A549 treated with RU486 at 1 μM for 4 hours (cell line): ENCODE measurements around the gene AGTRAP. TPM values are rescaled to one million over a fixed set of nuclear protein-coding genes. Genes with fewer than 3 reads are reported as not detected.

Experiments
- total RNA-seq: library from RNA; stranded (reverse); fragments of 200-300 nt; extraction: Qiagen RNA extraction; gene quantifications from 5 replicates; pipeline ENCODE4 v1.2.3, GENCODE V29; 2022; ENCODE audit warnings: low read depth

The AGTRAP gene
- 68.0 to 104 TPM (median 93.4 TPM) in 5 replicates for total RNA-seq

DNA sequence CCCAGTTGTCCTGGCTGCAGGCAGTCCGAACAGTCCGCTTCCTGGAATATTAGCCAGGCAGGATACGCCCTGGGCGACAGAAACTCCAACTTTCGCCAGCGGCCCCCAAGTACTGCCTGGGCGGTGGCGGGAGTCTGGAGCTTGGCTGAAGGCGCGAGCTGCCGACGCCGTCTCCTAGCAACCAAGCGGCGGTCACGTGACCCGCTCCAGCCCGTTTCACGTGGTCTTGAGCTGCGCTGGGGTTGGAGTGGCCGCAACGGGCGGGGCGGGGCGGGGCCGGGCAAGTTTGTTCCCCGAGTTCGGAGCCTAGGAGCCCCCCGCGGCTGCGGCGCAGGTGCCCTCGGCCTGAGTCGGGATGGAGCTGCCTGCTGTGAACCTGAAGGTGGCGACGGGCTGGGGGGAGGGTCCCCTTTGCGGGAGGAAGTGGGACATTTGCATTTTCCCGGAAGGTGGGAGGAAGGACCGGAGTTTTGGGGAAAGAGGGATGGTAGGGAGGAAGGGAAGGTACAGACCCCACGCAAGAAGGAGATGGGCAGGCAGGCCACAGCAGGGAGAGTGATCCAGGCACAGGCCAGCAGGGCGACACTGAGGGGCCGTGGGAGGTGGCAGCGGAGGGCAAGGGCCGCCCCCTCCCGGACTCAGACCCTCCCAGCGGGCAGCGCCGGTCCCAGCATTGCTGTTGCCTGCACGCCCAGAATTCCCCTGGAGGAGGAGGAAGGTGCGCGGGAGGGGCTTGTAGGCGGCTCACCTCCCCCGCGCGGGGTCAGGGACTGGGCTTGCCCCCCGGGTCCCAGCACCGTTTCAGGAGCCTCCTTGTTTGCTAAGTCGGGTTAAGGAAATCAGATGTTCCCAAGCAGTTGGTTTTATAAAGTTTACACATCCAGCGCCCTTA, at the start of gene AGTRAP:
AGTRAP (plus strand) TSS at position 283 of the 892 bp plus-strand sequence; CDS start at position 356, 73 bp downstream.

DNA sequence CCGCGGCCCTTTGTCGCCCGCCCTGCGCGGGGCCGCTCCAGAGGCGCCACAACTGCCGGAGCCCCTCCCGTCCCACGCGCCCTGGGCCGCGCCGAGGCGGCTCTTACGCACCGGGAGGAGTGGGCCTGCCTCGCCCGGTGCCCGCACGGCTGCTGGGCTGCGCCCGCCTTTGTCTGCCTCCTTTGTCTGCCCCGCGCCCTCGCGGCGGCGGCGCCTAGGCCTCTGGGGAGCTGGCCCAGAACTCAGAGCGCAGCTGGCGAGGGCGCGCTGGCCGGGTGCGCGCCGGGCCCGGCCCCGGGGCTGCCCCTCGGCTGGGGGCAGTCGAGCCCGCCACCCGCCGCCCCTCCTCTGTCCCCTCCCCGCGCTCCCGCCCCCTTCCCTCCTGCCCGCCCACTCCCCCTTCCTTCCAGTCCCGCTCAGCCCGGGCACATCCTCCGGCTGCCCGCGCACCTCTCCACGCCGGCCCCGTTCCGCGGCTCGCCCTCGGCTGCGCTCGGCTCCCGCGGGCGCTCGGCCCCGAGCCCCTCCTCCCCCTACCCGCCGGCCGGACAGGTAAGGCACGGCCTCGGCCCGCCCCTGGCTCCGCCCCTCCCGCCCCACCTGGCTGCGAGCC, 44.5 kb upstream of the AGTRAP start, which contains the start of gene DRAXIN:
DRAXIN (plus strand) TSS at position 409 of the 613 bp plus-strand sequence. CDS start 14,549 bp downstream, outside the sequence.

GRCh38 chr1:11761988-11762406, 26.1 kb downstream of the AGTRAP start, which contains the start of gene C1orf167:
TSS of gene C1orf167 (plus strand) at chr1:11762193. CDS start at chr1:11764401, 2,208 bp downstream.

Other genes starting within 250 kb of the AGTRAP start
- gene FBXO2, start 81.7 kb upstream of the AGTRAP start, total RNA-seq, result 6.0 to 11.7 TPM (median 9.1 TPM) in 5 replicates
- 12.2 to 19.0 TPM (median 16.6 TPM) in 5 replicates for gene FBXO44, start 81.3 kb upstream of the AGTRAP start, total RNA-seq
- 5.9 to 9.3 TPM (median 8.2 TPM) in 5 replicates for gene FBXO6, start 71.9 kb upstream of the AGTRAP start, total RNA-seq
- 44.4 to 56.3 TPM (median 49.9 TPM) in 5 replicates for gene MAD2L2, start 55.0 kb upstream of the AGTRAP start, total RNA-seq
- gene DRAXIN, start 44.4 kb upstream of the AGTRAP start, total RNA-seq, result 0.07 to 0.10 TPM (median 0.08 TPM) in 5 replicates
- gene C1orf167, start 26.1 kb downstream of the AGTRAP start, total RNA-seq, result 0.05 TPM in 1 of 5 replicates, not detected in the others
- 3.8 to 4.6 TPM (median 4.0 TPM) in 5 replicates for gene MTHFR, start 69.8 kb downstream of the AGTRAP start, total RNA-seq
- gene CLCN6, start 70.1 kb downstream of the AGTRAP start, total RNA-seq, result 4.9 to 5.9 TPM (median 5.4 TPM) in 5 replicates
- not detected in 5 replicates for gene NPPA, start 111.6 kb downstream of the AGTRAP start, total RNA-seq
- gene NPPB, start 122.8 kb downstream of the AGTRAP start, total RNA-seq, result 0.56 TPM in 1 of 5 replicates, not detected in the others
- gene KIAA2013, start 190.3 kb downstream of the AGTRAP start, total RNA-seq, result 28.3 to 50.7 TPM (median 45.7 TPM) in 5 replicates
- 72.3 to 83.5 TPM (median 81.5 TPM) in 5 replicates for gene PLOD1, start 198.6 kb downstream of the AGTRAP start, total RNA-seq
- 29.1 to 36.4 TPM (median 33.8 TPM) in 5 replicates for gene MFN2, start 244.3 kb downstream of the AGTRAP start, total RNA-seq